Panc1 (cell line): ENCODE results near the gene FGF4.

ENCODE experiments used
- POLR2AphosphoS5 ChIP-seq: IDR thresholded peaks from 2 replicates; pipeline ENCODE4 v1.6.1; 2012; ENCODE audit warnings: mild to moderate bottlenecking, low read depth, low read length, moderate library complexity
- SIN3A ChIP-seq: IDR thresholded peaks from 2 replicates; pipeline ENCODE4 v1.6.1; 2012; ENCODE audit warnings: low read depth, mild to moderate bottlenecking, low read length, moderate library complexity, borderline replicate concordance; ENCODE audit not compliant: insufficient read depth
- TF ChIP-seq, protein P1 (sequence below): fragments of 450-650 bp; IDR thresholded peaks from 2 replicates; pipeline ENCODE4 v1.5.1; 2017; ENCODE audit warnings: mild to moderate bottlenecking

GRCh38 chr11:69787906-69788305 is 12.8 kb upstream of the FGF4 start:
- TF ChIP-seq, protein P1, sequence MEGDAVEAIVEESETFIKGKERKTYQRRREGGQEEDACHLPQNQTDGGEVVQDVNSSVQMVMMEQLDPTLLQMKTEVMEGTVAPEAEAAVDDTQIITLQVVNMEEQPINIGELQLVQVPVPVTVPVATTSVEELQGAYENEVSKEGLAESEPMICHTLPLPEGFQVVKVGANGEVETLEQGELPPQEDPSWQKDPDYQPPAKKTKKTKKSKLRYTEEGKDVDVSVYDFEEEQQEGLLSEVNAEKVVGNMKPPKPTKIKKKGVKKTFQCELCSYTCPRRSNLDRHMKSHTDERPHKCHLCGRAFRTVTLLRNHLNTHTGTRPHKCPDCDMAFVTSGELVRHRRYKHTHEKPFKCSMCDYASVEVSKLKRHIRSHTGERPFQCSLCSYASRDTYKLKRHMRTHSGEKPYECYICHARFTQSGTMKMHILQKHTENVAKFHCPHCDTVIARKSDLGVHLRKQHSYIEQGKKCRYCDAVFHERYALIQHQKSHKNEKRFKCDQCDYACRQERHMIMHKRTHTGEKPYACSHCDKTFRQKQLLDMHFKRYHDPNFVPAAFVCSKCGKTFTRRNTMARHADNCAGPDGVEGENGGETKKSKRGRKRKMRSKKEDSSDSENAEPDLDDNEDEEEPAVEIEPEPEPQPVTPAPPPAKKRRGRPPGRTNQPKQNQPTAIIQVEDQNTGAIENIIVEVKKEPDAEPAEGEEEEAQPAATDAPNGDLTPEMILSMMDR = no peak
- TF ChIP-seq POLR2AphosphoS5 (no peak), SIN3A (no peak)
